Fibroblast of villous mesenchyme (primary cell): Measurements from ENCODE around the gene CXCR5. TPM values are rescaled to one million over a fixed set of nuclear protein-coding genes. Genes with fewer than 3 reads are reported as not detected.

ENCODE experiments used
- DNase-seq: peaks from one replicate; pipeline ENCODE4 v3.0.0-alpha.2; 2010; ENCODE audit warnings: low read depth
- H3K4me3 ChIP-seq: 2 replicates; pipeline ENCODE4 v1.5.1; 2011; ENCODE audit warnings: low read depth, mild to moderate bottlenecking, low read length
- CTCF ChIP-seq: IDR thresholded peaks from 2 replicates; pipeline ENCODE4 v1.5.1; 2012; ENCODE audit warnings: low read depth, mild to moderate bottlenecking, low read length; ENCODE audit not compliant: insufficient read depth
- total RNA-seq: library from RNA; depleted of rRNA; stranded (reverse); fragments of >200 nt; gene quantifications from 2 replicates; pipeline ENCODE4 v1.2.3, GENCODE V29; 2012

CXCR5 gene
- total RNA-seq, 1 donor: not detected

GRCh38 chr11:118922745-118923627 lies 39.3 kb downstream of the CXCR5 start:
- no peak for TF ChIP-seq CTCF
- H3K4me3 ChIP-seq: peak overlapping the region; percentile 93
- no peak for DNase-seq

GRCh38 chr11:118923721-118924587 lies 40.3 kb downstream of the CXCR5 start:
- TF ChIP-seq CTCF: no peak
- H3K4me3 ChIP-seq: peak overlapping the region; percentile 93
- DNase-seq: no peak

- H3K4me3 ChIP-seq: peak overlapping the region; percentile 93
- no peak for TF ChIP-seq CTCF
- DNase-seq: no peak
These were observed 41.2 kb downstream of the CXCR5 start for GRCh38 chr11:118924591-118925585.

GRCh38 chr11:118927554-118928100 lies 43.9 kb downstream of the CXCR5 start:
- H3K4me3 ChIP-seq: no peak overlapping the region
- TF ChIP-seq CTCF: no peak
- no peak for DNase-seq

- H3K4me3 ChIP-seq: peak overlapping the region; percentile 77
- TF ChIP-seq CTCF: peak; percentile 92
- peak; percentile 95 for DNase-seq
These were observed 44.6 kb downstream of the CXCR5 start for GRCh38 chr11:118928101-118928869.
